Stimulated activated effector memory CD8-positive, alpha-beta T cell treated with anti-CD3 and anti-CD28 coated beads, Interleukin-12 subunit alpha, Interleukin-12 subunit beta, amount 100 ng/mL, for 72 hours (primary cell): ENCODE data around the gene TYRP1.

Experiments
- ATAC-seq: fragments of 150-1000 bp; cut with Tn5 transposase; 2 replicates; pipeline ENCODE4 v1.10.0; 2021
- DNase-seq, 2 donors: peaks; one replicate each; pipeline ENCODE4 v3.0.0; 2021 to 2022; ENCODE audit warnings: low spot score in 2 of 2
- H3K27ac Mint-ChIP-seq: one replicate; pipeline ENCODE4 v1.8.0; 2022; ENCODE audit warnings: mild to moderate bottlenecking, mixed read lengths
- H3K36me3 Mint-ChIP-seq: one replicate; pipeline ENCODE4 v1.8.0; 2022; ENCODE audit warnings: mild to moderate bottlenecking, mixed read lengths
- H3K4me1 Mint-ChIP-seq: one replicate; pipeline ENCODE4 v1.8.0; 2022; ENCODE audit warnings: mixed read lengths
- H3K4me3 Mint-ChIP-seq: one replicate; pipeline ENCODE4 v1.8.0; 2022; ENCODE audit warnings: mild to moderate bottlenecking, mixed read lengths
- H3K9me3 Mint-ChIP-seq: one replicate; pipeline ENCODE4 v1.8.0; 2022; ENCODE audit warnings: mixed read lengths

Gene TYRP1

GRCh38 chr9:12680757-12681156 is 12.4 kb upstream of the TYRP1 start:
- Mint-ChIP-seq H3K9me3 (peaks cover 33% of the 10 kb centered on the region), H3K27ac (no peak overlapping the region), H3K36me3 (no peaks in the 10 kb centered on the region), H3K4me1 (no peaks in the 10 kb centered on the region), H3K4me3 (no peak overlapping the region)
- DNase-seq (no peak), ATAC-seq (no peak)

DNA sequence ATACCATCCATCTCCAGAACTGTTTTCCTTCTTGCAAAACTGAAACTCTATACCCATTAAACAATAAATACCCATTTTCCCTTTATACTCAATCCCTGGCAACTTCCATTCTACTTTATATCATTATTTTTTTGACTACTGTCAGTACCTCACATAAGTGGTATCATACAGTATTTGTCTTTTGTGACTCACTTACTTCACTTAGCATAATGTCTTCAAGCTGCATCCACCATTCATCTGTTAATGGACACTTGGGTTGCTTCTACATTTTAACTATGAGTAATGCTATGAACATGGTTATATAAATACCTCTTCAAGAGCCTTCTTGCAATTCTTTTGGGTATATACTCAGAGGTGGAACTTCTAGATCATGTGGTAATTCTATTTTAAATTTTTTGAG is 11.6 kb upstream of the TYRP1 start:
- Mint-ChIP-seq H3K4me1 (no peaks in the 10 kb centered on the region), H3K36me3 (no peaks in the 10 kb centered on the region), H3K9me3 (peaks cover 28% of the 10 kb centered on the region), H3K27ac (no peak overlapping the region), H3K4me3 (no peak overlapping the region)
- no peak for DNase-seq
- no peak for ATAC-seq

DNA sequence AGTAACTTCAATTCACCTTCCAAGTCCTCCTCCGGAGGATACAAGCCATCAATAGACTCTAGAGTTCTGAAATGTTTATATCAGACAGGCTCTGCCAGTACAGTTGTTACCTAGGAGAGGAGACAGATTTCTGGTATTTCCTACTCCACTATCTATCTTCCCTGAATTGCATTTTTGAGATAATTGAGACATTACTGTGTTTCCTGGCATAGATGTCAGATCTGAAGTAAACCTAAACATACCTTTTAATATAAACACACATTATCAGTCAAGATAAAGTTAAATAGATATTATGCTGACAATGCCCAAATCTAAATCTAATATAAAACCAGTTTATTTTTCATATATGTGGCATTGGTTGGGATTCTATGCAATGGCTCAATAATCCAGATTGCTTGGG is 8.2 kb upstream of the TYRP1 start:
- H3K27ac Mint-ChIP-seq: no peak overlapping the region
- H3K36me3 Mint-ChIP-seq: no peaks in the 10 kb centered on the region
- peaks cover 32% of the 10 kb centered on the region for H3K9me3 Mint-ChIP-seq
- no peaks in the 10 kb centered on the region for H3K4me1 Mint-ChIP-seq
- ATAC-seq (no peak), DNase-seq (no peak)
- no peak overlapping the region for H3K4me3 Mint-ChIP-seq

GRCh38 chr9:12689233-12689632 is 4.0 kb upstream of the TYRP1 start:
- no peak overlapping the region for H3K4me3 Mint-ChIP-seq
- peaks cover 23% of the 10 kb centered on the region for H3K9me3 Mint-ChIP-seq
- no peaks in the 10 kb centered on the region for H3K4me1 Mint-ChIP-seq
- no peaks in the 10 kb centered on the region for H3K36me3 Mint-ChIP-seq
- H3K27ac Mint-ChIP-seq: no peak overlapping the region
- ATAC-seq (no peak), DNase-seq (no peak)

DNA sequence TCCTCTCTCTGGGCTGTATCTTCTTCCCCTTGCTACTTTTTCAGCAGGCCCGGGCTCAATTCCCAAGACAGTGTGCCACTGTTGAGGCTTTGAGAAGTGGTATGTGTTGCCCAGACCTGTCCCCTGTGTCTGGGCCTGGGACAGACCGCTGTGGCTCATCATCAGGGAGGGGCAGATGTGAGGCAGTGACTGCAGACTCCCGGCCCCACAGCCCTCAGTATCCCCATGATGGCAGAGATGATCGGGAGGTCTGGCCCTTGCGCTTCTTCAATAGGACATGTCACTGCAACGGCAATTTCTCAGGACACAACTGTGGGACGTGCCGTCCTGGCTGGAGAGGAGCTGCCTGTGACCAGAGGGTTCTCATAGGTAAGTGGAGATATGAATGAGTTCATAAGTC is 828 bp downstream of the TYRP1 start:
- Mint-ChIP-seq H3K36me3 (no peaks in the 10 kb centered on the region), H3K4me3 (no peak overlapping the region), H3K27ac (no peak overlapping the region), H3K9me3 (peaks cover 9% of the 10 kb centered on the region), H3K4me1 (no peaks in the 10 kb centered on the region)
- ATAC-seq (no peak), DNase-seq (no peak)

DNA sequence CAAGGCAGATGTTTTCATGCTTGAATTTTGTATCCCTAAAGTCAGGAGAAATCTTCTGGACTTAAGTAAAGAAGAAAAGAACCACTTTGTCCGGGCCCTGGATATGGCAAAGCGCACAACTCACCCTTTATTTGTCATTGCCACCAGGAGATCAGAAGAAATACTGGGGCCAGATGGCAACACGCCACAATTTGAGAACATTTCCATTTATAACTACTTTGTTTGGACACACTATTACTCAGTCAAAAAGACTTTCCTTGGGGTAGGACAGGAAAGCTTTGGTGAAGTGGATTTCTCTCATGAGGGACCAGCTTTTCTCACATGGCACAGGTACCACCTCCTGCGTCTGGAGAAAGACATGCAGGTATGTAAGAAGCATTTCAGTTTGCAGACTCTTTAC is 2.3 kb downstream of the TYRP1 start:
- DNase-seq: no peak
- H3K36me3 Mint-ChIP-seq: no peaks in the 10 kb centered on the region

DNA sequence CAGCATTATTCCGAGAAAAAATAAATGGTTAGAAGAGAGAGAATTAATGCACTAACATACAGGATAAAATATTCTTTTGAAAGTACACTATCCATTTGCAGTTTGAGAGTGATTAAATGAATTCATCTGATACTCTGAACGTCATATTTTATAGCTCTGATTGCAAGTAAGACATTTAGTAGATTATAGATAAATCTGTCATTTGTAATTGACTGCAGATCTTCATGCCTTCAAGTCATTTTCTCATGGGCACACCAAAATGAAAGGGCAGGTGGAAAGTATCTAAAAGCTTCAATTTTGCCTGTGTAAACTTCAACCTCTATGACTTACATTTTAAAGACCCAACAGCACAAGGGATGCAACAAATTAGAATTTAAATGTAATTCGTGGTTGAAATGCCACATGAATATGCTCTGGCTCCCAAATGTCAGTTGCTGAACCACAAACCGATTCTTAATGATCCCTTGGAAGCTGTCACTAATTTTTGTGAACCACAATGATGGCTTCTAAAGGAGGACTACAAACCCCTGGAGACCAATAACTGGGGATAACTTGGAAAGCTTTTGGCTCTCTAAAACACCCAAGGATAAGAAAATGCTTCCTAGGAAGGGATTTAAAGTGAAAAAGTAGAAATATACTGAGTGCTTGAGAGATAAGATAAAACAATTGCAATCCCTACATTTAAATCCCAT is 3.9 kb downstream of the TYRP1 start:
- Mint-ChIP-seq H3K27ac (no peak overlapping the region), H3K4me3 (no peak overlapping the region), H3K4me1 (no peaks in the 10 kb centered on the region), H3K9me3 (peaks cover 17% of the 10 kb centered on the region), H3K36me3 (no peaks in the 10 kb centered on the region)
- ATAC-seq: no peak
- DNase-seq: no peak

More for the DNA sequence above, 2.3 kb downstream of the TYRP1 start:
- peaks cover 13% of the 10 kb centered on the region for H3K9me3 Mint-ChIP-seq
- no peak overlapping the region for H3K27ac Mint-ChIP-seq
- no peak overlapping the region for H3K4me3 Mint-ChIP-seq
- ATAC-seq: no peak
- no peaks in the 10 kb centered on the region for H3K4me1 Mint-ChIP-seq

- Mint-ChIP-seq H3K9me3 (peaks cover 17% of the 10 kb centered on the region), H3K4me3 (no peak overlapping the region), H3K27ac (no peak overlapping the region)
Observed at GRCh38 chr9:12697719-12698118, 4.5 kb downstream of the TYRP1 start.

DNA sequence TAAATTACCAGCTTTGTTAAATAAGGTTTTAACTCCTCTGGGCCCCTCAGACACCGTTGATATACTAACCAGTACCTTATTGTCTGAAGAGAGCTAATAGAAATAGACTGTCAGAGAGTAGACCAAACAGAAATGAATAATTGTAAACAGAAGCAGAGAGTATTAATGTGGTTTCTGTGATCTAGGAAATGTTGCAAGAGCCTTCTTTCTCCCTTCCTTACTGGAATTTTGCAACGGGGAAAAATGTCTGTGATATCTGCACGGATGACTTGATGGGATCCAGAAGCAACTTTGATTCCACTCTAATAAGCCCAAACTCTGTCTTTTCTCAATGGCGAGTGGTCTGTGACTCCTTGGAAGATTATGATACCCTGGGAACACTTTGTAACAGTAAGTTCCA is 5.1 kb downstream of the TYRP1 start:
- no peak overlapping the region for H3K27ac Mint-ChIP-seq
- ATAC-seq (no peak), DNase-seq (no peak)
- H3K36me3 Mint-ChIP-seq: no peaks in the 10 kb centered on the region
- peaks cover 17% of the 10 kb centered on the region for H3K9me3 Mint-ChIP-seq
- no peak overlapping the region for H3K4me3 Mint-ChIP-seq
- no peaks in the 10 kb centered on the region for H3K4me1 Mint-ChIP-seq

More at GRCh38 chr9:12697719-12698118, 4.5 kb downstream of the TYRP1 start:
- Mint-ChIP-seq H3K4me1 (no peaks in the 10 kb centered on the region), H3K36me3 (no peaks in the 10 kb centered on the region)
- ATAC-seq: no peak
- DNase-seq: no peak

- no peaks in the 10 kb centered on the region for H3K4me1 Mint-ChIP-seq
- H3K36me3 Mint-ChIP-seq: no peaks in the 10 kb centered on the region
- H3K9me3 Mint-ChIP-seq: peaks cover 17% of the 10 kb centered on the region
- ATAC-seq: no peak
- DNase-seq: no peak
- no peak overlapping the region for H3K4me3 Mint-ChIP-seq
- no peak overlapping the region for H3K27ac Mint-ChIP-seq
Observed at GRCh38 chr9:12698986-12699385, 5.8 kb downstream of the TYRP1 start.

DNA sequence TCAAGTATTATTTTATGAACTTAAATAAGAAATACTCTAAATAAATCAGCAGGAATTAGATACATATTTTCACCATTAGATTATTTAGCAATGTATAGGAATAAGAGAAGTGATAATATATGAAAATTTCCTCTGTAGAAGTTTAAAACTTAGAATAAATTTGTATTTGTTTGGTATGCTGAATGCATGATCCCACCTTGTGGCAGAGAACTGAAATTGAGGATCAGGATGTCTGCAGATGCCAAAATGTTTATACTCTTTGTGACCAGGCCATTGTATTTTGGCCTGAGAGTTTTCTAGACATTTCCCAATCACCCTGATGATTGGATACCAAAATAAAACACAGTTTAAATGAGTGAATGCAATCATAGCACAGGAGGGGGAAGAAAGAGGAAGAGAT is 6.3 kb downstream of the TYRP1 start:
- DNase-seq (no peak), ATAC-seq (no peak)
- no peak overlapping the region for H3K27ac Mint-ChIP-seq

GRCh38 chr9:12701126-12701525 is 7.9 kb downstream of the TYRP1 start:
- no peak overlapping the region for H3K4me3 Mint-ChIP-seq
- no peaks in the 10 kb centered on the region for H3K36me3 Mint-ChIP-seq
- peaks cover 15% of the 10 kb centered on the region for H3K9me3 Mint-ChIP-seq
- H3K4me1 Mint-ChIP-seq: no peaks in the 10 kb centered on the region
- ATAC-seq (no peak), DNase-seq (no peak)
- no peak overlapping the region for H3K27ac Mint-ChIP-seq

More for the DNA sequence above, 6.3 kb downstream of the TYRP1 start:
- Mint-ChIP-seq H3K4me1 (no peaks in the 10 kb centered on the region), H3K36me3 (no peaks in the 10 kb centered on the region), H3K9me3 (peaks cover 17% of the 10 kb centered on the region), H3K4me3 (no peak overlapping the region)

GRCh38 chr9:12702160-12702758 is 9.1 kb downstream of the TYRP1 start:
- ATAC-seq (no peak), DNase-seq (no peak)
- no peaks in the 10 kb centered on the region for H3K4me1 Mint-ChIP-seq
- no peak overlapping the region for H3K27ac Mint-ChIP-seq
- no peak overlapping the region for H3K4me3 Mint-ChIP-seq
- no peaks in the 10 kb centered on the region for H3K36me3 Mint-ChIP-seq
- H3K9me3 Mint-ChIP-seq: peaks cover 17% of the 10 kb centered on the region

- DNase-seq (no peak), ATAC-seq (no peak)
- H3K4me1 Mint-ChIP-seq: no peaks in the 10 kb centered on the region
- peaks cover 19% of the 10 kb centered on the region for H3K9me3 Mint-ChIP-seq
- no peak overlapping the region for H3K27ac Mint-ChIP-seq
- H3K36me3 Mint-ChIP-seq: no peaks in the 10 kb centered on the region
- no peak overlapping the region for H3K4me3 Mint-ChIP-seq
Observed at GRCh38 chr9:12703996-12704395, 10.8 kb downstream of the TYRP1 start.

DNA sequence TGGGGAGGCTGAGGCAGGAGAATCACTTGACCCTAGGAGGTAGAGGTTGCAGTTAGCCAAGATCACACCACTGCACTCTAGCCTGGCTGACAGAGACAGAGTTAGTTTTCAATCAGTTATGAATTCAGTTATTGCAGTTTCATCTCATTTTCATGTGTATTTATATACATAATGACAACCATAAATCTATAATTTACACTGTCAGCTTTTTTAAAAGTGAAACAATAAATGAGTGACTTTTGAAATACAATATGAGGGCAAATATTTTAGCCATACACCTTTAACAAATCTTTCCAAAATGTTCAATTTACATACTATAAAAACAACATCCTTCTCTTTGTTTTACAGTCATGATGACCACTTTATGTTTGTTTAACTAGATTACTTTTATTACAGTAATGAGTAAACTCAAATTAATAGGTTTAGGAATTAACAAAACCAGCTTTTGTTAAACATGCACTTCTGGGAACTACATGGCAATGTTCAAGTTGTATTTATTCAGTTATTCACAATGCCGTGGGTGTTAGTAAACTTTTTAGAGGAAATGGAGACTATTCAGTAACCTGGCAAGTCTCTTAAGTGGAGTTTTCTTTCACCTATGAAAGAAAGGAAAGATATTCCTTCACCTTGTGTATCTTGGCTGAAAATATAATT is 12.7 kb downstream of the TYRP1 start:
- ATAC-seq (no peak), DNase-seq (no peak)
- Mint-ChIP-seq H3K4me1 (no peaks in the 10 kb centered on the region), H3K36me3 (no peaks in the 10 kb centered on the region), H3K27ac (no peak overlapping the region), H3K4me3 (no peak overlapping the region), H3K9me3 (peaks cover 16% of the 10 kb centered on the region)
